ENCODE results near the gene WWOX.

- TF ChIP-seq CTCF (CRISPR knock-in tag; IDR thresholded peaks at IDR 0.05) (no peak), REST (IDR thresholded peaks at IDR 0.05; ENCODE audit: borderline replicate concordance in 1 of 2, low read depth in 1 of 2, low read length in 2 of 2) (no peak), ZNF121 (CRISPR knock-in tag; IDR thresholded peaks at IDR 0.05) (no peak), TAF1 (CRISPR knock-in tag; IDR thresholded peaks at IDR 0.05) (no peak), ZHX1 (CRISPR knock-in tag; IDR thresholded peaks at IDR 0.05; ENCODE audit: low read depth) (no peak), ZNF34 (CRISPR knock-in tag; IDR thresholded peaks at IDR 0.05; ENCODE audit: borderline replicate concordance) (no peak), NFYB (CRISPR knock-in tag; IDR thresholded peaks at IDR 0.05) (no peak), IRF2 (CRISPR knock-in tag; IDR thresholded peaks at IDR 0.05) (no peak), ZNF619 (CRISPR knock-in tag; IDR thresholded peaks at IDR 0.05) (no peak), ZNF558 (CRISPR knock-in tag; IDR thresholded peaks at IDR 0.05; ENCODE audit: borderline replicate concordance) (no peak), ZNF639 (CRISPR knock-in tag; conservative IDR thresholded peaks at IDR 0.05) (no peak), ZNF33A (CRISPR knock-in tag; IDR thresholded peaks at IDR 0.05; ENCODE audit: borderline replicate concordance) (no peak), NFAT5 (CRISPR knock-in tag; IDR thresholded peaks at IDR 0.05) (no peak)
These were observed 1028.3 kb downstream of the WWOX start for GRCh38 chr16:79127766-79128165.
